AG04450 (cell line): ENCODE data around the gene GLTP. TPM values are rescaled to one million over a fixed set of nuclear protein-coding genes. Genes with fewer than 3 reads are reported as not detected.
A peak's percentile ranks its signal among the peaks of the same experiment; 100 is the strongest.

Source experiments
- CTCF ChIA-PET: fragments of 300-600, 350-600 bp; formaldehyde crosslinking; extraction: SDS; loops from one replicate; lab custom pipeline; 2022; ENCODE audit warnings: antibody characterized with exemption, inconsistent platforms; lab: Charles Lee
- POLR2A ChIA-PET: fragments of 350-600 bp; formaldehyde crosslinking; extraction: SDS; loops from one replicate; lab custom pipeline; 2021; ENCODE audit warnings: antibody characterized with exemption, inconsistent platforms; lab: Yijun Ruan, JAX
- DNase-seq: peaks from one replicate; pipeline ENCODE4 v3.0.0-alpha.2; 2011; ENCODE audit warnings: low read depth, low spot score
- H3K27ac ChIP-seq: one replicate; pipeline ENCODE4 v1.5.1; 2012; ENCODE audit warnings: low read depth, low read length, control low read depth
- H3K27me3 ChIP-seq: one replicate; pipeline ENCODE4 v1.6.0; 2012; ENCODE audit warnings: low read length; ENCODE audit not compliant: control insufficient read depth, insufficient read depth
- H3K4me3 ChIP-seq: 2 replicates; pipeline ENCODE4 v1.5.1; 2011; ENCODE audit warnings: mild to moderate bottlenecking, low read depth, low read length, control low read depth
- H3K9me3 ChIP-seq: 2 replicates; pipeline ENCODE4 v1.5.1; 2012; ENCODE audit warnings: low read length; ENCODE audit not compliant: control insufficient read depth, insufficient read depth
- polyA plus RNA-seq: library from polyadenylated mRNA; depleted of rRNA; stranded (reverse); fragments of >200 nt; gene quantifications from 2 replicates; pipeline ENCODE4 v1.2.3, GENCODE V29; 2011
- TF ChIP-seq, protein P1 (sequence below): IDR thresholded peaks from 2 replicates; pipeline ENCODE4 v1.5.1; 2011; ENCODE audit warnings: low read depth, low read length, control low read depth, inconsistent platforms

Gene GLTP
- polyA plus RNA-seq, 1 experiment: 30.3 TPM

DNA sequence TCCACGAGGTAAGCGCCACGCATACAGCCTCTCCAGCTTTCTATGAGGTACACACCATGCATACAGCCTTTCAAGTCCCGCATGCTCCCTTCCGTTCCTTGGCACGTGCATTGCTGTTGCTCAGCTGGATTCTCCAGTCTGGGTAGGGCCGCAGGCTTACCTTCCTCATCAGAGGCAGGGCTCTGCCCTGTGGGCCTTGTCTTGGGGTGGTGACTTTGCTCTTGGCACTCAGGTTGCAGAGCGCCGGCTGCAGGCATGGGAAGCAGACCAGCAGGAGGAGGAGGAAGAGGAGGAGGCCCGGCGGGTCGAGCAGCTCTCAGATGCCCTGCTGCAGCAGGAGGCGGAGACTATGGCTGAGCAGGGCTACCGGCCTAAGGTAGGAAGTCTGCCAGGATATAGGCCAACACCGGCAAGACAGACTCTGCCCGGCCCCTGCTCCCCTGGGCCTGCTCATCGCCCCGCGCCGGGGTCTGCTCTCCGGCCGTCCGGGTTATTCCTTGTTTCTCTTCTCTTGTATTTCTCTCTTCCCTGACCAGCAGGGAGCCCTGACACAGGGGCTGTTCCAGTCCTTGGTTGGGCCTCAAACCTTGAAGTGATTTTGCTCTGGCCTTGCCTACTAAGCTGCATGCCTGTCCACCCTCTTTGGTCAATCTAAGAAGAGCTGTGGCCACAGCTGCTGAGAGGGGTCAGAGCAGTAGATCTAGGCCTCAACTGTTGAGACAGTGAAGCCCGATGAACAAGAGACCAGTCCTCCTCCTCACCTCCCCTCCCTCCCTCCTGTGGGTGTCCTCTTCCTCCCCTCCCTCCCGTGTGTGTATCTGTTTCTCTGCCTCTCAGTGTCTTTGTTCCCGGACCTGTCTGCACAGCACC is 35.1 kb upstream of the GLTP start:
- H3K27ac ChIP-seq: no peak overlapping the region
- no peaks in the 10 kb centered on the region; the same call in 1 of the 2 replicates for H3K9me3 ChIP-seq
- no peak overlapping the region for H3K4me3 ChIP-seq
- H3K27me3 ChIP-seq: no peaks in the 10 kb centered on the region
- ChIA-PET POLR2A (interaction anchor here (0.7 kb wide), 1 partner anchor 1502 kb away, joined by 4 read pairs; no protein-coding TSS in a partner anchor), CTCF (no interaction called here)
- no peak for DNase-seq
- TF ChIP-seq, protein P1, sequence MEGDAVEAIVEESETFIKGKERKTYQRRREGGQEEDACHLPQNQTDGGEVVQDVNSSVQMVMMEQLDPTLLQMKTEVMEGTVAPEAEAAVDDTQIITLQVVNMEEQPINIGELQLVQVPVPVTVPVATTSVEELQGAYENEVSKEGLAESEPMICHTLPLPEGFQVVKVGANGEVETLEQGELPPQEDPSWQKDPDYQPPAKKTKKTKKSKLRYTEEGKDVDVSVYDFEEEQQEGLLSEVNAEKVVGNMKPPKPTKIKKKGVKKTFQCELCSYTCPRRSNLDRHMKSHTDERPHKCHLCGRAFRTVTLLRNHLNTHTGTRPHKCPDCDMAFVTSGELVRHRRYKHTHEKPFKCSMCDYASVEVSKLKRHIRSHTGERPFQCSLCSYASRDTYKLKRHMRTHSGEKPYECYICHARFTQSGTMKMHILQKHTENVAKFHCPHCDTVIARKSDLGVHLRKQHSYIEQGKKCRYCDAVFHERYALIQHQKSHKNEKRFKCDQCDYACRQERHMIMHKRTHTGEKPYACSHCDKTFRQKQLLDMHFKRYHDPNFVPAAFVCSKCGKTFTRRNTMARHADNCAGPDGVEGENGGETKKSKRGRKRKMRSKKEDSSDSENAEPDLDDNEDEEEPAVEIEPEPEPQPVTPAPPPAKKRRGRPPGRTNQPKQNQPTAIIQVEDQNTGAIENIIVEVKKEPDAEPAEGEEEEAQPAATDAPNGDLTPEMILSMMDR: no peak

DNA sequence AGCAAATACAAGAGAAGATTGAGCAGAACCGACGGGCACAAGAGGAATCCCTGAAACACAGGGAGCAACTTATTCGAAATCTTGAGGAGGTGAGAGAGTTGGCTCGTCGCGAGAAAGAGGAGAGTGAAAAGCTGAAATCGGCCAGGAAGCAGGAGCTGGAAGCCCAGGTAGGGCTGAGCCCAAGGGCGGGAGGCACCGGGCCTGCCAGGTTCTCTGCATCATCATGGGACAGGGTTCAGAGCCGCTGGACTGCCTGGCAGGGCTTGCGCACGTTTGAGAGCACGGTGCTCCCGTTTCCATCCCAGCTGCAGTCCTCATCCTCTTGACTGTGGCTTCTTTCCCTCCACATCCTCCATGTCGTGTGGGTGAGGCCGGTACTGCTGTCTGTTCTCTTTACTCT is 34.1 kb upstream of the GLTP start:
- no peak overlapping the region for H3K27ac ChIP-seq
- CTCF ChIA-PET: no interaction called here
- POLR2A ChIA-PET: interaction anchor here (0.6 to 0.7 kb wide), 2 partner anchors 58 to 1503 kb away, joined by 3 to 4 read pairs; no protein-coding TSS in a partner anchor
- TF ChIP-seq, protein P1: no peak
- H3K9me3 ChIP-seq: no peaks in the 10 kb centered on the region; the same call in 1 of the 2 replicates
- H3K27me3 ChIP-seq: no peaks in the 10 kb centered on the region
- no peak for DNase-seq
- H3K4me3 ChIP-seq: no peak overlapping the region

DNA sequence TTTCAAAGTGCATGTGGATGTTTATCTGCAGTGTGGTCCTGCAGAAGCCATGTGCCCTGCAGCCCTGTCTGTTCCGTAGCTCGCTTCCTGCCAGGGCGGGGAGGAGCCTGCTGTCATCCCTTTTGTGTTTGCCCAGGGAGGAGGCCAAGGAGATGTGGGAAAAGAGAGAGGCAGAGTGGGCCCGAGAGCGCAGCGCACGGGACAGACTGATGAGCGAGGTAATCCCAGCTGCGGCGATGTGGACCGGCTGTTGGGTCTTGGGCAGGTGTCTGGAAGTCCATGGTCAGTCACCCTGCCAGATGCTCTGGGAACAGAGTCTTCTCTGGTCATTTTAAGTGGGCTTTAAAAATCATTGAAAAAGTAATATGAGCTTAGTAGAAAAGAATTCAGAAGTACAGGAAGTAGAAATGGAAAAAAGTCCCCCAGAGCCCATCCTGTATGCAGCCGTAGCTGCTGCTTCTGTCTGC is 32.5 kb upstream of the GLTP start:
- ChIA-PET CTCF (no interaction called here), POLR2A (no interaction called here)
- TF ChIP-seq, protein P1: no peak
- H3K27me3 ChIP-seq: no peaks in the 10 kb centered on the region
- no peak overlapping the region for H3K4me3 ChIP-seq
- no peak overlapping the region for H3K27ac ChIP-seq
- DNase-seq: no peak
- H3K9me3 ChIP-seq: no peaks in the 10 kb centered on the region; the same call in 1 of the 2 replicates

DNA sequence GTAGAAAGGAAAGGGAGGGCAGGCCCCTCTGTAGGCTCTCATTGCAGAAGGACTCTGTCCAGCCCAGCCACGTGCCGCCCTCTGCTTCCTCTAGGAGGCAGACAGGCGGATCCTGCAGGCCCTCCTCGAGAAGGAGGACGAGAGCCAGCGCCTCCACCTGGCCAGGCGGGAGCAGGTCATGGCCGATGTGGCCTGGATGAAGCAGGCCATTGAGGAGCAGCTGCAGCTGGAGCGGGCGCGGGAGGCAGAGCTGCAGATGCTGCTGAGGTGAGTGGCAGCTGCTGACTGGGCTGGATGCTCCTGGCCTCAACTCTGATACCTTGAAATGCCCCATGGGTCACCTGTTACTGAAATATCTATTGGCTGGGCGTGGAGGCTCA is 30.6 kb upstream of the GLTP start:
- DNase-seq: no peak
- TF ChIP-seq, protein P1: peak; percentile 34
- CTCF ChIA-PET: interaction anchor here (1.3 kb wide), 2 partner anchors 9 to 57 kb away, joined by 3 to 5 read pairs; no protein-coding TSS in a partner anchor
- no peak overlapping the region for H3K27ac ChIP-seq
- no peak overlapping the region for H3K4me3 ChIP-seq
- H3K9me3 ChIP-seq: no peaks in the 10 kb centered on the region; the same call in 1 of the 2 replicates
- H3K27me3 ChIP-seq: no peaks in the 10 kb centered on the region
- POLR2A ChIA-PET: no interaction called here
